NT2/D1 (cell line): ENCODE measurements around the gene KYNU.

Experiments
- DNase-seq: peaks from one replicate; pipeline ENCODE4 v3.0.0-alpha.2; 2011; ENCODE audit warnings: low read depth, low spot score
- H3K27me3 ChIP-seq: 2 replicates; pipeline ENCODE4 v1.6.0; 2011; ENCODE audit warnings: mild to moderate bottlenecking; ENCODE audit not compliant: insufficient read length, insufficient read depth
- H3K36me3 ChIP-seq: 2 replicates; pipeline ENCODE4 v1.6.1; 2011; ENCODE audit warnings: mild to moderate bottlenecking, low read length, mixed read lengths; ENCODE audit not compliant: insufficient read depth, insufficient read length
- H3K4me1 ChIP-seq: 2 replicates; pipeline ENCODE4 v1.5.1; 2011; ENCODE audit not compliant: insufficient read depth, insufficient read length
- H3K4me3 ChIP-seq: 2 replicates; pipeline ENCODE4 v1.5.1; 2011; ENCODE audit warnings: low read depth; ENCODE audit not compliant: insufficient read length
- H3K9ac ChIP-seq: 2 replicates; pipeline ENCODE4 v1.6.0; 2011; ENCODE audit warnings: low read depth; ENCODE audit not compliant: insufficient read length
- H3K9me3 ChIP-seq: 2 replicates; pipeline ENCODE4 v1.5.1; 2011; ENCODE audit warnings: mild to moderate bottlenecking, low read length; ENCODE audit not compliant: insufficient read depth
- SUZ12 ChIP-seq: IDR thresholded peaks from 2 replicates; pipeline ENCODE4 v1.6.1; 2011; ENCODE audit not compliant: insufficient read length, insufficient read depth; ENCODE audit errors: extremely low read depth
- YY1 ChIP-seq: IDR thresholded peaks from 2 replicates; pipeline ENCODE4 v1.6.1; 2011; ENCODE audit not compliant: insufficient read length, insufficient read depth
- ZNF274 ChIP-seq: IDR thresholded peaks from 2 replicates; pipeline ENCODE4 v1.6.1; 2011; ENCODE audit warnings: mild to moderate bottlenecking, low read depth, low read length

The KYNU gene

DNA sequence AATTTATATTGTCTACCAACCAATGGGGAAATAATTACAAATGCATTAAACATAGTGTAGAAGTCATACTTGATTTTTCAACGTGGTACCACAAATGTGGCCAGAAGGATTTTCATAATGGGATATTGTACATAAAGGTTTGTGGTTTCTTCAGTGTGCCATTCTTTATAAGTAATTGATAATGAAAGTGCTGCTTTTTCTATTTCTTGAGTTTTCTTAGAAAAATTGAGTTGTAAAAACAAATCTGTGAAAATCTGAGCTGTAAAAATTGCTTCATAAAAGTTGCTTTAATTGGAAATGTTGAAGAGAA lies 103.6 kb downstream of the KYNU start:
- H3K36me3 ChIP-seq, result no peaks in the 10 kb centered on the region
- H3K4me3 ChIP-seq, result no peak overlapping the region
- H3K9me3 ChIP-seq, result peaks cover 7% of the 10 kb centered on the region; the same call in 1 of the 2 replicates
- TF ChIP-seq ZNF274 (no peak), YY1 (no peak), SUZ12 (no peak)
- H3K27me3 ChIP-seq, result no peaks in the 10 kb centered on the region
- no peaks in the 10 kb centered on the region for H3K4me1 ChIP-seq
- no peak for DNase-seq
- H3K9ac ChIP-seq, result no peak overlapping the region

DNA sequence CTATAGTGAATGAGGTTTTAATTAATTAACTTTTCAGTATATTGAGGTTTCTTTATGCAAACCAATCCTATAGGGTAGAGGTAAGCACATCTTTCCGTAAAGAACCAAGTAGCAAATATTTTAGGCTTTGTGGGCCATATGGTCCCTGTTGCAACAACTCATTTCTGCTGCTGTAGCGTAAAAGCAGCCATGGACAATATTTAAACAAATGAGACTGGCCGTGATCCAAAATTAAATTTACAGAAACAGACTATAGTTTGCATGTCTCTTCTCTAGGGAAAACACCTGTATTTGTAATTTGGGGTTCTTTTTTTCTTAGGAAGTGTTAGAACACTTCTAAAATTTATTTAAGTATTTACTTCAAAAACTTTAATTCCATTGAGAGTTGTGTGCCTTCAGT lies 104.3 kb downstream of the KYNU start:
- Histone ChIP-seq H3K9me3 (no peaks in the 10 kb centered on the region; the same call in 1 of the 2 replicates), H3K36me3 (no peaks in the 10 kb centered on the region), H3K4me3 (no peak overlapping the region), H3K9ac (no peak overlapping the region), H3K27me3 (no peaks in the 10 kb centered on the region), H3K4me1 (no peaks in the 10 kb centered on the region)
- TF ChIP-seq YY1 (no peak), ZNF274 (no peak), SUZ12 (no peak)
- DNase-seq, result no peak

DNA sequence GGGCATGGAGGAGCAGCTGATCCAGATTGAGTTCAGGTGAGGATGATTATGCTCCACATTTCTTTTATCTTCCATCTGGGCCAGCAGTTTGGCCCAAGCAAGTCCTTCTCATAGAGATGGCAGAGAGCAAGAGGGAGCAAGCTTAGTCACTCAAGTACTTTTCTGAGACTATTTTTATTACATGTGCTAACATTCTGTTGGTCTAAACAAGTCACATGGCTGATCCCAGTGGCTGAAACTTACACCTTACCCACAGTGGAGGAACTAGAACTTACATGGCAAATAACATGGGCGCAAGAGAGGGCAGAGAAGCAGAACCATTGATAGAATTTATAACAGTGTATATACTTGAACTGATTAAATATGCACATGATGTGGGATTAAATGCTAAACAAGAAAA lies 105.7 kb downstream of the KYNU start:
- Histone ChIP-seq H3K9ac (no peak overlapping the region), H3K27me3 (no peaks in the 10 kb centered on the region), H3K4me3 (no peak overlapping the region), H3K9me3 (no peaks in the 10 kb centered on the region; the same call in 1 of the 2 replicates), H3K4me1 (no peaks in the 10 kb centered on the region), H3K36me3 (no peaks in the 10 kb centered on the region)
- no peak for DNase-seq
- no peak for TF ChIP-seq ZNF274

DNA sequence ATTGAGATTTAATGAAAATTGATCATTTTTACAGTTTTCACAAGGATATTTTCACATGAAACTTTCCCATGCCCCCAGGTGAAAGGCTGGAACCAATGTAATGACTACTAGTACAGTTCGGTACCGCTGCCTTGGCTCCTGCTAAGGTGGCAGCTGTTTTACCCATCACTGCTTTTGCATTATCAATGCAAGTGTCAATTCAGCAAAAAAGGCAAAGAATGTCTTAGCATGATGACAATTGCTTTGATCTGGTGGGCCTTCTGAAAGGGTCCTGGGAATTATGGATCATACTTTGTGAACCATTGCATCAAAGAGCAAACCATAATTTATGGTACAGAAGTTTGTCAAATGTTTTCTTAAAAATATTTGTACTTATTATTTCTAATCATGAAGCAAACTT lies 107.2 kb downstream of the KYNU start:
- no peak for DNase-seq
- no peaks in the 10 kb centered on the region for H3K36me3 ChIP-seq
- no peaks in the 10 kb centered on the region; the same call in 1 of the 2 replicates for H3K9me3 ChIP-seq
- no peak overlapping the region for H3K4me3 ChIP-seq
- no peak for TF ChIP-seq ZNF274
- no peak for TF ChIP-seq YY1
- TF ChIP-seq SUZ12, result no peak
- no peaks in the 10 kb centered on the region for H3K4me1 ChIP-seq
- no peaks in the 10 kb centered on the region for H3K27me3 ChIP-seq
- no peak overlapping the region for H3K9ac ChIP-seq

DNA sequence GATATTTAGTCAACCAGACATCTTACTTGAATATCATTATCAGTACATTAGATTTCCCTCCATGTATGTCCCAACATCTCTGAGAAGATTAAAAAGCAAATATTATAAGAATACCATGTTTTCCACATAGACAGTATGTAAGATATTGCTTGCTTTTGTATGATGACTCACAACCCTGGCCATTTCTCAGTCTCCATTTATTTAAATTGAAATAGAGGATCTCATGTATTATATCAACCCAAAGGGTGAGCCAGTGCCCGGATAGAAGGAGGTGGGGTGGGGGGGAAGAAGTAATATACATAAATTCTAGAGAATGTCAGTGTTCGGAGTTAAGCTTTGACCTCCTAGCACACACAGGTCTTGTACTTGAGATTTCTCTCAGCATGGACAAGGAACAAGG lies 109.6 kb downstream of the KYNU start:
- H3K27me3 ChIP-seq, result no peaks in the 10 kb centered on the region
- no peak for DNase-seq
- no peak for TF ChIP-seq ZNF274
- no peak for TF ChIP-seq YY1
- no peak for TF ChIP-seq SUZ12
- no peak overlapping the region for H3K4me3 ChIP-seq
- H3K9ac ChIP-seq, result no peak overlapping the region
- H3K36me3 ChIP-seq, result no peaks in the 10 kb centered on the region
- H3K9me3 ChIP-seq, result no peaks in the 10 kb centered on the region
- H3K4me1 ChIP-seq, result no peaks in the 10 kb centered on the region

DNA sequence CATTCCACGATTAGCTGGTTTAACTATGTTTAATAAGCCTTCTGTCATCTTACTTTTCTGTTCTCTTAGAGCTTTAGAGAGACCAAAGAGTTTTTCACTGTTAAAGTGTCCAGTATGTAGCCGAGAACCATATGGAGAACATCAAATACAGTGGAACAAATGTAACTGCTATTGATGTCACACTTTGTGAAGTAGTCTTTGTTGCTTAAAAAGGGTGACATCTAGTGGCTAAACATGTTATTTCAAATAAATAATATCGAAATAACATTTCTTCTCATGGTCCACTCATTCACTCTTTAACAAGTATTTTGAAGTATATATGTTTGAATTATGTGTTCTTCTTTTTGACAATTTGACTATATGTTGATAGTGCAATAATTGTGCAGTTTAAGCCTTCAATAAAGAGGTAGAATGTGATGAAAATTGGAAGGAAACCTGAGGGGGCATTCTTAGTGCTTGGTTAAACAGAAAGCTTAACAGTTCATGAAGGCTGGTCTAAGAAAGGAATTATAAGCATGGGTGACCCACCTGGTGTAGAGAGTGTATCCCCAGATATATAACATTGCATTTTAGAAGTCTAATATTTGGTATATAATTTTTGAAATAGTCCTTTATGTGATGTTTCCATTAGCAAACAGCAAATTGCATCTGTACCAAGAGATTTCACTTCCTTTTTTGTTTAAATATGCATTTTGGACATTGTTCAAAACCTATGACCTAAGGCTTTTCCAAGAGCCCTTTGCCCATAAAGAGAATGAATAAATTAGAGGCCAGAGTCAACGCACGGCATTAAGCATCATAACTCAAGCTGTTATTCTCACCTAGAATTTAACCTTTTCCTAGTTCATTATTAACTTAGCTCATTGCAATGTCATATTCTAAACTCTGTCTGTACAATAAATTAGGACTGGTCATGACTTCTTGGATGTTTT lies 112.1 kb downstream of the KYNU start:
- Histone ChIP-seq H3K36me3 (no peaks in the 10 kb centered on the region), H3K4me1 (no peaks in the 10 kb centered on the region), H3K9me3 (no peaks in the 10 kb centered on the region), H3K27me3 (no peaks in the 10 kb centered on the region), H3K9ac (no peak overlapping the region), H3K4me3 (no peak overlapping the region)
- TF ChIP-seq SUZ12, result no peak
- no peak for DNase-seq

DNA sequence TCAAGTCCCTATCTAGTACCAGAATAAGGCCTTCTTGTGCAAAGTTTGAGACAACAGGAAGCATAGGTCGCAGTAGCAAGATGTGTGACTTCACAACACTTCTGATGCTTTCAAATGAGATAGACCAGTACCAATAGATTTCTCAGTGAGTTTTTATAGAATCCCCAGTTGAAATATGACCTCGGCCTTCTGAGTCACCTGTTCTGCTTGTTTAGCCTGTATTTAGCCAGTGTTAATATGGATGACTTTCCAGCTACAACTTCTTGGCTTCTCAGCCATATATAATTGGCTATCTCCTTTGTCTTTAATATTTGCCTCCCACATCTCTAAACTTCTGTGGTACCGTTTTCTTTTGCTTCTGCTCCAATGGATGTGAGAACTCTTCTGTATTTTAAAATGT lies 113.8 kb downstream of the KYNU start:
- no peaks in the 10 kb centered on the region for H3K4me1 ChIP-seq
- H3K4me3 ChIP-seq, result no peak overlapping the region
- H3K27me3 ChIP-seq, result no peaks in the 10 kb centered on the region
- no peak overlapping the region for H3K9ac ChIP-seq
- DNase-seq, result no peak
- H3K36me3 ChIP-seq, result no peaks in the 10 kb centered on the region
- no peaks in the 10 kb centered on the region for H3K9me3 ChIP-seq
- TF ChIP-seq SUZ12 (no peak), YY1 (no peak), ZNF274 (no peak)
